GM12878 (cell line): Measurements from ENCODE around the gene ATP6V1G2.

ENCODE experiments used
- CHD4 ChIP-seq: fragments of 200-600 bp; sonication (generic); IDR thresholded peaks from 2 replicates; pipeline ENCODE4 v1.6.1; 2016; ENCODE audit warnings: mild to moderate bottlenecking
- KAT2A ChIP-seq: conservative IDR thresholded peaks from 2 replicates; pipeline ENCODE4 v1.6.1; 2011; ENCODE audit warnings: low read depth, low read length; ENCODE audit not compliant: control insufficient read depth
- POLR2A ChIP-seq: IDR thresholded peaks from 2 replicates; pipeline ENCODE4 v1.6.1; 2011; ENCODE audit warnings: low read depth, mild to moderate bottlenecking, low read length
- RAD21 ChIP-seq: IDR thresholded peaks from 2 replicates; pipeline ENCODE4 v1.6.1; 2011; ENCODE audit warnings: mild to moderate bottlenecking, low read depth, low read length, moderate library complexity; ENCODE audit not compliant: insufficient read depth
- TAF1 ChIP-seq: IDR thresholded peaks from 2 replicates; pipeline ENCODE4 v1.6.1; 2011; ENCODE audit warnings: mild to moderate bottlenecking, low read depth, low read length, borderline replicate concordance
- ZNF274 ChIP-seq: IDR thresholded peaks from one replicate; pipeline ENCODE4 v1.8.0; 2011; ENCODE audit not compliant: insufficient read length, insufficient read depth
- TF ChIP-seq, protein P1 (sequence below), 3 experiments: IDR thresholded peaks in 2 of 3; conservative IDR thresholded peaks in 1 of 3; 2 replicates each; pipeline ENCODE4 v1.5.1; 2011; ENCODE audit warnings: low read depth in 3 of 3, low read length in 3 of 3, mild to moderate bottlenecking in 3 of 3, control low read depth in 2 of 3, moderate library complexity in 2 of 3, inconsistent platforms in 1 of 3, mixed read lengths in 1 of 3; ENCODE audit not compliant: control insufficient read depth in 2 of 3, insufficient read depth in 1 of 3; ENCODE audit errors: extremely low read depth in 1 of 3

GRCh38 chr6:31546958-31547726 lies 734 bp upstream of the ATP6V1G2 start, which contains the start of gene NFKBIL1:
- no peak for TF ChIP-seq CHD4
- TF ChIP-seq, protein P1, sequence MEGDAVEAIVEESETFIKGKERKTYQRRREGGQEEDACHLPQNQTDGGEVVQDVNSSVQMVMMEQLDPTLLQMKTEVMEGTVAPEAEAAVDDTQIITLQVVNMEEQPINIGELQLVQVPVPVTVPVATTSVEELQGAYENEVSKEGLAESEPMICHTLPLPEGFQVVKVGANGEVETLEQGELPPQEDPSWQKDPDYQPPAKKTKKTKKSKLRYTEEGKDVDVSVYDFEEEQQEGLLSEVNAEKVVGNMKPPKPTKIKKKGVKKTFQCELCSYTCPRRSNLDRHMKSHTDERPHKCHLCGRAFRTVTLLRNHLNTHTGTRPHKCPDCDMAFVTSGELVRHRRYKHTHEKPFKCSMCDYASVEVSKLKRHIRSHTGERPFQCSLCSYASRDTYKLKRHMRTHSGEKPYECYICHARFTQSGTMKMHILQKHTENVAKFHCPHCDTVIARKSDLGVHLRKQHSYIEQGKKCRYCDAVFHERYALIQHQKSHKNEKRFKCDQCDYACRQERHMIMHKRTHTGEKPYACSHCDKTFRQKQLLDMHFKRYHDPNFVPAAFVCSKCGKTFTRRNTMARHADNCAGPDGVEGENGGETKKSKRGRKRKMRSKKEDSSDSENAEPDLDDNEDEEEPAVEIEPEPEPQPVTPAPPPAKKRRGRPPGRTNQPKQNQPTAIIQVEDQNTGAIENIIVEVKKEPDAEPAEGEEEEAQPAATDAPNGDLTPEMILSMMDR (IDR thresholded peaks at IDR 0.05 in 2 of 3, conservative IDR thresholded peaks at IDR 0.05 in 1 of 3; ENCODE audit: control insufficient read depth in 2 of 3, extremely low read depth in 1 of 3, insufficient read depth in 1 of 3, low read depth in 3 of 3, low read length in 3 of 3): no peak
- TF ChIP-seq ZNF274: no peak
- no peak for TF ChIP-seq RAD21
- TF ChIP-seq KAT2A: no peak
- TF ChIP-seq TAF1: 0 out of 2 replicates have a peak, but pooled peaks have one; percentile 63
- peak; percentile 69 for TF ChIP-seq POLR2A
